Kidney (tissue), 14 donors: Measurements from ENCODE around the gene GSG1L. TPM values are rescaled to one million over a fixed set of nuclear protein-coding genes. Genes with fewer than 3 reads are reported as not detected.

Experiments used
- DNase-seq, 5 donors: peaks; one replicate each; pipeline ENCODE4 v3.0.0-alpha.2; 2013 to 2020
- FAIRE-seq: peaks from 2 replicates; lab custom pipeline; 2012; peaks lifted over from hg19 to GRCh38; lab: Jason Lieb, UNC
- H3K27ac ChIP-seq, 2 donors: one replicate each; pipeline ENCODE4 v1.7.0; 2013; ENCODE audit warnings: low read depth in 2 of 2, low read length in 2 of 2, inconsistent platforms in 1 of 2
- H3K27me3 ChIP-seq: one replicate; pipeline ENCODE4 v1.7.1; 2013; ENCODE audit warnings: low read length, inconsistent platforms; ENCODE audit not compliant: control insufficient read depth, insufficient read depth
- H3K36me3 ChIP-seq, 3 donors: one replicate each; pipeline versions ENCODE4 v1.7.0 to v1.7.1; 2013; ENCODE audit warnings: low read length in 3 of 3, control low read depth in 1 of 3, inconsistent platforms in 1 of 3; ENCODE audit not compliant: insufficient read depth in 3 of 3, control insufficient read depth in 2 of 3
- H3K4me1 ChIP-seq, 3 donors: one replicate each; pipeline versions ENCODE4 v1.7.0 to v1.7.1; 2013; ENCODE audit warnings: low read length in 3 of 3, inconsistent platforms in 1 of 3, low read depth in 1 of 3; ENCODE audit not compliant: control insufficient read depth in 2 of 3, insufficient read depth in 2 of 3
- H3K4me3 ChIP-seq, 3 donors: one replicate each; pipeline versions ENCODE4 v1.7.0 to v1.8.1; 2013; ENCODE audit warnings: low read length in 3 of 3, control low read depth in 1 of 3, inconsistent platforms in 1 of 3
- H3K9ac ChIP-seq, 3 donors: one replicate each; pipeline versions ENCODE4 v1.7.0 to v1.7.1; 2013; ENCODE audit warnings: low read length in 3 of 3, control low read depth in 1 of 3, inconsistent platforms in 1 of 3
- H3K9me3 ChIP-seq, 3 donors: one replicate each; pipeline versions ENCODE4 v1.7.0 to v1.7.1; 2013; ENCODE audit warnings: low read length in 3 of 3, control low read depth in 1 of 3, inconsistent platforms in 1 of 3; ENCODE audit not compliant: control insufficient read depth in 2 of 3, insufficient read depth in 1 of 3
- CTCF ChIP-seq: IDR thresholded peaks from 3 replicates; pipeline ENCODE4 v1.5.1; 2012; ENCODE audit warnings: mild to moderate bottlenecking, moderate library complexity, borderline replicate concordance; ENCODE audit not compliant: insufficient read depth; ENCODE audit errors: extremely low read depth
- intact Hi-C: fragments of 100-400 bp; cut with DNase I; formaldehyde crosslinking; loops from one replicate; pipeline ENCODE4 v1.11.1; 2022
- polyA plus RNA-seq: library from polyadenylated mRNA; stranded (reverse); fragments of 350-450 nt; fragmentation: Illumina TruSeq; extraction: RNeasy Lipid Tissue Mini Kit (QIAGEN cat#74804); gene quantifications from one replicate; pipeline ENCODE4 v1.2.3, GENCODE V29; 2014; ENCODE audit warnings: low read depth, low replicate concordance; ENCODE audit not compliant: insufficient read depth
- total RNA-seq: library from RNA; stranded (reverse); fragmentation: NEBNext Ultra II Directional; extraction: Animal tissue kit (Norgen Biotek cat#: 25700); gene quantifications from one replicate; pipeline ENCODE4 v1.2.1, GENCODE V29; 2021
- donor health status: control.
- donor health status: control.
- donor health status: control.
- donor health status: control.
- donor health status: control.
- donor health status: DM: yes; HTN: yes; CAD: no.
- donor health status: Normal renal cell carcinoma (clear cell type).

The GSG1L gene
- total and polyA plus RNA-seq, 2 donors from 2014 or later = not detected

GRCh38 chr16:27867122-27868110, 196.1 kb downstream of the GSG1L start:
- DNase-seq (peak; percentile 54 to 87 (median 73)), FAIRE-seq (no peak)
- TF ChIP-seq CTCF = peak; percentile 7
- intact Hi-C loops = no loop called here
- Histone ChIP-seq H3K27me3 (no peaks in the 10 kb centered on the region), H3K27ac (no peak overlapping the region), H3K4me1 (no peaks in the 10 kb centered on the region), H3K36me3 (no peaks in the 10 kb centered on the region), H3K9ac (no peak overlapping the region), H3K9me3 (peaks cover 0 to 16% (median 7%) of the 10 kb centered on the region in 3 donors), H3K4me3 (no peak overlapping the region)

- no peaks in the 10 kb centered on the region for H3K36me3 ChIP-seq
- intact Hi-C loops = no loop called here
- FAIRE-seq = no peak
Measured at GRCh38 chr16:27863377-27863776, 200.1 kb downstream of the GSG1L start.

GRCh38 chr16:27862953-27863352, 200.6 kb downstream of the GSG1L start:
- Histone ChIP-seq H3K27ac (no peak overlapping the region), H3K27me3 (no peaks in the 10 kb centered on the region), H3K4me1 (no peaks in the 10 kb centered on the region), H3K9me3 (peaks cover 0 to 16% (median 7%) of the 10 kb centered on the region in 3 donors), H3K36me3 (no peaks in the 10 kb centered on the region), H3K9ac (no peak overlapping the region), H3K4me3 (no peak overlapping the region)
- no peak for TF ChIP-seq CTCF
- FAIRE-seq (no peak), DNase-seq (no peak)
- intact Hi-C loops = no loop called here

More at GRCh38 chr16:27863377-27863776, 200.1 kb downstream of the GSG1L start:
- DNase-seq = no peak
- H3K9me3 ChIP-seq = peaks cover 0 to 16% (median 7%) of the 10 kb centered on the region in 3 donors
- no peak overlapping the region for H3K9ac ChIP-seq
- no peaks in the 10 kb centered on the region for H3K27me3 ChIP-seq
- H3K4me1 ChIP-seq = no peaks in the 10 kb centered on the region
- H3K4me3 ChIP-seq = no peak overlapping the region
- H3K27ac ChIP-seq = no peak overlapping the region
- no peak for TF ChIP-seq CTCF
